GM23338 (cell line): ENCODE measurements around the gene TMEM229A. TPM values are rescaled to one million over a fixed set of nuclear protein-coding genes. Genes with fewer than 3 reads are reported as not detected.

Experiments used
- ATAC-seq: fragments of 200-7000 bp; cut with Tn5 transposase; 3 replicates; pipeline ENCODE4 v1.9.1; 2020
- DNase-seq: peaks from one replicate; pipeline ENCODE4 v3.0.0-alpha.2; 2015; ENCODE audit warnings: low spot score
- H2AFZ ChIP-seq: fragments of 200-600 bp; sonication (generic); 2 replicates; pipeline ENCODE4 v1.8.0; 2016; ENCODE audit warnings: antibody characterized with exemption, mild to moderate bottlenecking, moderate library complexity
- H3F3A ChIP-seq: fragments of 200-600 bp; sonication (generic); replicated peaks from 2 replicates; pipeline ENCODE4 v1.8.0; 2017; ENCODE audit warnings: antibody characterized with exemption, mixed run types, low read depth
- H3K27ac ChIP-seq: fragments of 200-600 bp; sonication (generic); 2 replicates; pipeline ENCODE4 v1.6.1; 2016; ENCODE audit warnings: low read depth
- H3K27me3 ChIP-seq: fragments of 200-600 bp; sonication (generic); 2 replicates; pipeline ENCODE4 v1.8.0; 2016; ENCODE audit warnings: mild to moderate bottlenecking, mixed run types, moderate library complexity; ENCODE audit not compliant: insufficient read depth
- H3K36me3 ChIP-seq: fragments of 200-600 bp; sonication (generic); 2 replicates; pipeline ENCODE4 v1.8.0; 2016; ENCODE audit warnings: mild to moderate bottlenecking; ENCODE audit not compliant: insufficient read depth
- H3K4me1 ChIP-seq: fragments of 200-600 bp; sonication (generic); 2 replicates; pipeline ENCODE4 v1.8.0; 2016; ENCODE audit warnings: mild to moderate bottlenecking, moderate library complexity; ENCODE audit not compliant: insufficient read depth
- H3K4me2 ChIP-seq: fragments of 200-600 bp; sonication (generic); 2 replicates; pipeline ENCODE4 v1.7.1; 2017; ENCODE audit warnings: mixed run types
- H3K4me3 ChIP-seq: fragments of 200-600 bp; sonication (generic); 2 replicates; pipeline ENCODE4 v1.6.1; 2016; ENCODE audit warnings: mixed run types
- H3K79me2 ChIP-seq: fragments of 200-600 bp; sonication (generic); replicated peaks from 2 replicates; pipeline ENCODE4 v1.8.0; 2017; ENCODE audit warnings: mild to moderate bottlenecking; ENCODE audit not compliant: insufficient read depth
- H3K9me2 ChIP-seq: fragments of 200-600 bp; sonication (generic); 2 replicates; pipeline ENCODE4 v1.8.0; 2017; ENCODE audit not compliant: insufficient read depth
- H4K20me1 ChIP-seq: fragments of 200-600 bp; sonication (generic); replicated peaks from 2 replicates; pipeline ENCODE4 v1.8.0; 2017; ENCODE audit warnings: mild to moderate bottlenecking; ENCODE audit not compliant: insufficient read depth
- H3K27ac Mint-ChIP-seq: 2 replicates; pipeline ENCODE4 v1.8.0; 2020; ENCODE audit warnings: inconsistent platforms, mild to moderate bottlenecking, moderate library complexity, mixed read lengths
- H3K27me3 Mint-ChIP-seq: 3 replicates; pipeline ENCODE4 v1.8.0; 2022; ENCODE audit warnings: low read depth, mild to moderate bottlenecking, moderate library complexity, mixed read lengths, inconsistent platforms; ENCODE audit not compliant: insufficient read depth, poor library complexity
- H3K36me3 Mint-ChIP-seq: 3 replicates; pipeline ENCODE4 v1.8.0; 2021; ENCODE audit warnings: low read depth, mild to moderate bottlenecking, inconsistent platforms, moderate library complexity, mixed read lengths
- H3K4me1 Mint-ChIP-seq: 3 replicates; pipeline ENCODE4 v1.8.0; 2020; ENCODE audit warnings: mild to moderate bottlenecking, inconsistent platforms, mixed read lengths
- H3K4me3 Mint-ChIP-seq: 3 replicates; pipeline ENCODE4 v1.8.0; 2021; ENCODE audit warnings: moderate library complexity, mild to moderate bottlenecking, inconsistent platforms, mixed read lengths
- H3K9me3 Mint-ChIP-seq: 3 replicates; pipeline ENCODE4 v1.8.0; 2020; ENCODE audit warnings: moderate library complexity, mild to moderate bottlenecking, inconsistent platforms, mixed read lengths
- CREB1 ChIP-seq: fragments of 250-450 bp; sonication (Bioruptor Pico); IDR thresholded peaks from 2 replicates; pipeline ENCODE4 v1.5.0; 2020; ENCODE audit warnings: low read depth, mild to moderate bottlenecking, moderate library complexity
- EZH2 ChIP-seq: fragments of 200-600 bp; sonication (generic); IDR thresholded peaks from one replicate; pipeline ENCODE4 v1.8.0; 2017; ENCODE audit warnings: antibody characterized with exemption, mild to moderate bottlenecking, low read depth; ENCODE audit not compliant: unreplicated experiment
- EZH2phosphoT487 ChIP-seq: fragments of 200-600 bp; sonication (generic); IDR thresholded peaks from one replicate; pipeline ENCODE4 v1.8.1; 2018; ENCODE audit warnings: antibody characterized with exemption; ENCODE audit not compliant: unreplicated experiment
- JUNB ChIP-seq: IDR thresholded peaks from one replicate; pipeline ENCODE4 v1.6.1; 2016; ENCODE audit warnings: antibody characterized with exemption; ENCODE audit not compliant: unreplicated experiment
- POLR2AphosphoS5 ChIP-seq: IDR thresholded peaks from 2 replicates; pipeline ENCODE4 v1.6.1; 2016; ENCODE audit warnings: antibody characterized with exemption, low read depth
- STAT1 ChIP-seq: IDR thresholded peaks from one replicate; pipeline ENCODE4 v1.6.1; 2016; ENCODE audit warnings: antibody characterized with exemption; ENCODE audit not compliant: unreplicated experiment
- polyA plus RNA-seq: library from polyadenylated mRNA; unstranded; fragments of >200 nt; fragmentation: Nextera tagmentation; extraction: Ambion mirVana; gene quantifications from 2 replicates; pipeline ENCODE4 v1.2.1, GENCODE V29; 2016
- total RNA-seq: library from RNA; depleted of rRNA; stranded (reverse); fragments of >200 nt; shearing (Covaris generic); gene quantifications from 2 replicates; pipeline ENCODE4 v1.2.3, GENCODE V29; 2014
- TF ChIP-seq, protein P1 (sequence below): fragments of 250-450 bp; sonication (Bioruptor Pico); IDR thresholded peaks from 2 replicates; pipeline ENCODE4 v1.5.0; 2020; ENCODE audit warnings: mild to moderate bottlenecking, moderate library complexity

The TMEM229A gene
- total and polyA plus RNA-seq, 2 experiments from 2014 or later: 0.63 to 0.80 TPM

DNA sequence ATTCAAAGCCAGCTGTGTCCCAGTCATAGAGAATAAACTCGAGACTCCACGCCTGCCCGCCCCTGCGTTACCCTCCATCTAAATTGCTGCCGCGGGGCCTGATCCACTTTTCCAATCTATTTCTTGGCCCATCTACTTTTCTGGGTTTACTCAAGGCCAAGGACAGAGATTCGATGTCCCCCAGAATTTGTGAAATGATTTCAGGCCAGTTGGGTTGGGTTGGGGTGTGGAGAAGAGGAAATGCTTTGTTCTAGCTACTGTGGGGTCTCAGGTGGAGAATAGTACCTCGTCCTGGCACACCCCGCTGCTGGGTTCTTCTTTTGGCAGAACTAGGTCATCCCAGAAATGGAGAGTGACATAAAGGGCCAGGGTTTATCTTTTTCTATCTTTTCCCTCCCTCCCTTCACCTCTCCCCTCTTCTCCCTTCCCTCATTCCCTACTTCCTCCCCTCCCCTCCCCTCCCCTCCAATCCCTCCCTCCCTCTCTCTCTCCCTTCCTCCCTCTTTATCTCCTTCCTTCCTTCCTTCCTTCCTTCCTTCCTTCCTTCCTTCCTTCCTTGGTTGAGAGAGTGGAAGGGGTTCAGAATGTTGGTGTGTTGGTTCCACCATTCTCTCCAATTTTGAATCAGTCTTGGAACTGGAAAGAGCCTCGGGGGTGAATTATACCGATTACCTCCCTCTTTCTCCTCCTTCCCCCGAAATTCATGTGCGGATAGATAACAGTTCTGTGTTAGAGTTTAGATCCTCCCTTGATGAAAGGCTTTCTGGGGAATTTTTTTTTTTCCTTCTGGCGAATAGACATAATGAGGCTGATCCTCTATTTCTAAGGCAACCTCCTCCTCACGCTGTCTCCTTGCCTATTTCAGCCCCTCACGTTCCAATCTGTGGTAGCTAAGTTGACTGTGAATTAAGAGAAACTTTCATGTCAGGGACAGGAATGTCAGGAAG is 1.2 kb upstream of the TMEM229A start (continued):
- TF ChIP-seq, protein P1, sequence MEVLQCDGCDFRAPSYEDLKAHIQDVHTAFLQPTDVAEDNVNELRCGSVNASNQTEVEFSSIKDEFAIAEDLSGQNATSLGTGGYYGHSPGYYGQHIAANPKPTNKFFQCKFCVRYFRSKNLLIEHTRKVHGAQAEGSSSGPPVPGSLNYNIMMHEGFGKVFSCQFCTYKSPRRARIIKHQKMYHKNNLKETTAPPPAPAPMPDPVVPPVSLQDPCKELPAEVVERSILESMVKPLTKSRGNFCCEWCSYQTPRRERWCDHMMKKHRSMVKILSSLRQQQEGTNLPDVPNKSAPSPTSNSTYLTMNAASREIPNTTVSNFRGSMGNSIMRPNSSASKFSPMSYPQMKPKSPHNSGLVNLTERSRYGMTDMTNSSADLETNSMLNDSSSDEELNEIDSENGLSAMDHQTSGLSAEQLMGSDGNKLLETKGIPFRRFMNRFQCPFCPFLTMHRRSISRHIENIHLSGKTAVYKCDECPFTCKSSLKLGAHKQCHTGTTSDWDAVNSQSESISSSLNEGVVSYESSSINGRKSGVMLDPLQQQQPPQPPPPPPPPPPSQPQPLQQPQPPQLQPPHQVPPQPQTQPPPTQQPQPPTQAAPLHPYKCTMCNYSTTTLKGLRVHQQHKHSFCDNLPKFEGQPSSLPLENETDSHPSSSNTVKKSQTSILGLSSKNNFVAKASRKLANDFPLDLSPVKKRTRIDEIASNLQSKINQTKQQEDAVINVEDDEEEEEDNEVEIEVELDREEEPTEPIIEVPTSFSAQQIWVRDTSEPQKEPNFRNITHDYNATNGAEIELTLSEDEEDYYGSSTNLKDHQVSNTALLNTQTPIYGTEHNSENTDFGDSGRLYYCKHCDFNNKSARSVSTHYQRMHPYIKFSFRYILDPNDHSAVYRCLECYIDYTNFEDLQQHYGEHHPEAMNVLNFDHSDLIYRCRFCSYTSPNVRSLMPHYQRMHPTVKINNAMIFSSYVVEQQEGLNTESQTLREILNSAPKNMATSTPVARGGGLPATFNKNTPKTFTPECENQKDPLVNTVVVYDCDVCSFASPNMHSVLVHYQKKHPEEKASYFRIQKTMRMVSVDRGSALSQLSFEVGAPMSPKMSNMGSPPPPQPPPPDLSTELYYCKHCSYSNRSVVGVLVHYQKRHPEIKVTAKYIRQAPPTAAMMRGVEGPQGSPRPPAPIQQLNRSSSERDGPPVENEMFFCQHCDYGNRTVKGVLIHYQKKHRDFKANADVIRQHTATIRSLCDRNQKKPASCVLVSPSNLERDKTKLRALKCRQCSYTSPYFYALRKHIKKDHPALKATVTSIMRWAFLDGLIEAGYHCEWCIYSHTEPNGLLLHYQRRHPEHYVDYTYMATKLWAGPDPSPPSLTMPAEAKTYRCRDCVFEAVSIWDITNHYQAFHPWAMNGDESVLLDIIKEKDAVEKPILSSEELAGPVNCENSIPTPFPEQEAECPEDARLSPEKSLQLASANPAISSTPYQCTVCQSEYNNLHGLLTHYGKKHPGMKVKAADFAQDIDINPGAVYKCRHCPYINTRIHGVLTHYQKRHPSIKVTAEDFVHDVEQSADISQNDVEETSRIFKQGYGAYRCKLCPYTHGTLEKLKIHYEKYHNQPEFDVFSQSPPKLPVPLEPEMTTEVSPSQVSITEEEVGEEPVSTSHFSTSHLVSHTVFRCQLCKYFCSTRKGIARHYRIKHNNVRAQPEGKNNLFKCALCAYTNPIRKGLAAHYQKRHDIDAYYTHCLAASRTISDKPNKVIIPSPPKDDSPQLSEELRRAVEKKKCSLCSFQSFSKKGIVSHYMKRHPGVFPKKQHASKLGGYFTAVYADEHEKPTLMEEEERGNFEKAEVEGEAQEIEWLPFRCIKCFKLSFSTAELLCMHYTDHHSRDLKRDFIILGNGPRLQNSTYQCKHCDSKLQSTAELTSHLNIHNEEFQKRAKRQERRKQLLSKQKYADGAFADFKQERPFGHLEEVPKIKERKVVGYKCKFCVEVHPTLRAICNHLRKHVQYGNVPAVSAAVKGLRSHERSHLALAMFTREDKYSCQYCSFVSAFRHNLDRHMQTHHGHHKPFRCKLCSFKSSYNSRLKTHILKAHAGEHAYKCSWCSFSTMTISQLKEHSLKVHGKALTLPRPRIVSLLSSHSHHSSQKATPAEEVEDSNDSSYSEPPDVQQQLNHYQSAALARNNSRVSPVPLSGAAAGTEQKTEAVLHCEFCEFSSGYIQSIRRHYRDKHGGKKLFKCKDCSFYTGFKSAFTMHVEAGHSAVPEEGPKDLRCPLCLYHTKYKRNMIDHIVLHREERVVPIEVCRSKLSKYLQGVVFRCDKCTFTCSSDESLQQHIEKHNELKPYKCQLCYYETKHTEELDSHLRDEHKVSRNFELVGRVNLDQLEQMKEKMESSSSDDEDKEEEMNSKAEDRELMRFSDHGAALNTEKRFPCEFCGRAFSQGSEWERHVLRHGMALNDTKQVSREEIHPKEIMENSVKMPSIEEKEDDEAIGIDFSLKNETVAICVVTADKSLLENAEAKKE (CRISPR knock-in tag): no peak
- TF ChIP-seq EZH2: no peak
- TF ChIP-seq EZH2phosphoT487: no peak
- TF ChIP-seq STAT1: no peak
- no peak for TF ChIP-seq JUNB
- no peak for TF ChIP-seq CREB1 (CRISPR knock-in tag)

DNA sequence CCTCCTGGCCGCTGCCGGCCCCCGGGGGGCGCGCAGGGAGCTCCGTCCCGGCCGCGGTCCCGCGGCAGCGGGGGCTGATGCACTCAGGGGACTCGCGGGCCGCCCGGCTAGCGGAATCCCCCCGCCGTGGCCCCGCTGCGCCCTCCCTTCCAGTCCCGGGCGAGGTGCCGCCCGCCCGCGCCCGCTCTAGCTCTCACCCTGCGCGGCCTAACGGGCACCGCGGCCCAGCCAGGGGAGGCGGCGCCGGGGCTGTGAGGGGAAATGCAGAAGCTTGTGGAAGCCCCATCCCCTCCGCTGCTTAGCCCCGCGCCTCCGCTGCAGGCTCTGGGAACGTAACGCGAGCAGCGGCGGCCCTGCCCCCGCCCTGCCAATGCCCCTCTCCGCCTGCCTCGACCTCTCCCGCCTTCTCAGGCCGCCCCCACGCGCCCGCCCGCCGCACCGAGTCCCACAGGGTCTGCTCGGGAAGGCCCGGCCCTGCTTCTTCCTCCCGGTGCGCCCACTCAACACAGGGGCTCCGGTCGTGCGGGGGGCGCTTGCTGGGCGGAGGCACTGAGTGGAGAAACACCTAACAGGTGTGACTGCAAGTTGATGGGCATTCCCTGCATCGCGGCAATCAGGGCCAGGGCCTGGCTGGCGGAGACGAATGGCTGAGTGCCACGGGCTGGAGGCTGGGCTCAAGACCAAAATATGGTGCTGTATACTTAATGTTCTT is 384 bp upstream of the TMEM229A start:
- H3K4me1 ChIP-seq: peaks cover 24% of the 10 kb centered on the region
- H4K20me1 ChIP-seq: no peaks in the 10 kb centered on the region
- peaks cover 44% of the 10 kb centered on the region for H3K27me3 ChIP-seq
- H3K9me3 Mint-ChIP-seq: no peaks in the 10 kb centered on the region
- peaks cover 26% of the 10 kb centered on the region for H3K27me3 Mint-ChIP-seq
- no peaks in the 10 kb centered on the region for H3K36me3 ChIP-seq
- peak overlapping the region; percentile 77 for H3K4me3 Mint-ChIP-seq
- H3K4me1 Mint-ChIP-seq: peaks cover 28% of the 10 kb centered on the region
- DNase-seq: peak; percentile 79
- H3K9me2 ChIP-seq: 0 out of 2 replicates have a peak, but pooled peaks cover 3% of the 10 kb centered on the region
- no peak overlapping the region for H3K27ac ChIP-seq
- H3K4me3 ChIP-seq: peak overlapping the region; percentile 79
- H3K36me3 Mint-ChIP-seq: no peaks in the 10 kb centered on the region
- 0 out of 2 replicates have a peak, but pooled peaks cover 3% of the 10 kb centered on the region for H3F3A ChIP-seq
- no peaks in the 10 kb centered on the region for H3K79me2 ChIP-seq
- H3K27ac Mint-ChIP-seq: no peak overlapping the region
- peak; percentile 65 for ATAC-seq
- H3K4me2 ChIP-seq: peak overlapping the region; percentile 88
- H2AFZ ChIP-seq: peak overlapping the region; percentile 87
- TF ChIP-seq POLR2AphosphoS5 (no peak), STAT1 (no peak)
- TF ChIP-seq, protein P1 (CRISPR knock-in tag): no peak
